ENCODE measurements around the gene EPHA1.
"Not testable (repeated sequence)": the region's sequence is repeated elsewhere in the genome, so short reads cannot be mapped to it uniquely, and the experiment has no call there.

The EPHA1 gene

GRCh38 chr7:143443153-143443552 lies 34.5 kb upstream of the EPHA1 start, which contains the start of gene TAS2R60:
TSS of gene TAS2R60 (plus strand) at chr7:143443453. CDS start at chr7:143443453, 0 bp downstream.
- FAIRE-seq (no peak), DNase-seq (ENCODE audit: insufficient read length, low spot score) (no peak)
- no peak for TF ChIP-seq POLR2A (IDR thresholded peaks at IDR 0.05; ENCODE audit: low read depth, low read length)

- no peak for DNase-seq (ENCODE audit: insufficient read length, low spot score)
- FAIRE-seq: no peak
- TF ChIP-seq POLR2A (IDR thresholded peaks at IDR 0.05; ENCODE audit: low read depth, low read length): no peak
Observed at GRCh38 chr7:143439866-143440265, 31.2 kb upstream of the EPHA1 start.

- TF ChIP-seq POLR2A (IDR thresholded peaks at IDR 0.05; ENCODE audit: low read depth, low read length): no peak
- no peak for FAIRE-seq
- DNase-seq (ENCODE audit: insufficient read length, low spot score): no peak
Observed at GRCh38 chr7:143437578-143437977, 28.9 kb upstream of the EPHA1 start.

- no peak for TF ChIP-seq POLR2A (IDR thresholded peaks at IDR 0.05; ENCODE audit: low read depth, low read length)
- no peak for FAIRE-seq
- no peak for DNase-seq (ENCODE audit: insufficient read length, low spot score)
Observed at GRCh38 chr7:143436325-143436946, 27.8 kb upstream of the EPHA1 start.

GRCh38 chr7:143435266-143435665 lies 26.6 kb upstream of the EPHA1 start:
- no peak for TF ChIP-seq POLR2A (IDR thresholded peaks at IDR 0.05; ENCODE audit: low read depth, low read length)
- DNase-seq (ENCODE audit: insufficient read length, low spot score): no peak
- FAIRE-seq: no peak

GRCh38 chr7:143434660-143435059 lies 26.0 kb upstream of the EPHA1 start:
- DNase-seq (ENCODE audit: insufficient read length, low spot score): no peak
- no peak for FAIRE-seq

GRCh38 chr7:143433759-143434158 lies 25.1 kb upstream of the EPHA1 start:
- FAIRE-seq (no peak), DNase-seq (ENCODE audit: insufficient read length, low spot score) (no peak)
- no peak for TF ChIP-seq POLR2A (IDR thresholded peaks at IDR 0.05; ENCODE audit: low read depth, low read length)

More at GRCh38 chr7:143434660-143435059, 26.0 kb upstream of the EPHA1 start:
- no peak for TF ChIP-seq POLR2A (IDR thresholded peaks at IDR 0.05; ENCODE audit: low read depth, low read length)

GRCh38 chr7:143431109-143431508 lies 22.5 kb upstream of the EPHA1 start:
- no peak for TF ChIP-seq POLR2A (IDR thresholded peaks at IDR 0.05; ENCODE audit: low read depth, low read length)
- no peak for FAIRE-seq
- no peak for DNase-seq (ENCODE audit: insufficient read length, low spot score)

- no peak for FAIRE-seq
- TF ChIP-seq POLR2A (IDR thresholded peaks at IDR 0.05; ENCODE audit: low read depth, low read length): no peak
- no peak for DNase-seq (ENCODE audit: insufficient read length, low spot score)
Observed at GRCh38 chr7:143429770-143430698, 21.4 kb upstream of the EPHA1 start.

- no peak for FAIRE-seq
- DNase-seq (ENCODE audit: insufficient read length, low spot score): no peak
Observed at GRCh38 chr7:143426479-143427142, 18.0 kb upstream of the EPHA1 start.

GRCh38 chr7:143424476-143424875 lies 15.8 kb upstream of the EPHA1 start:
- not testable (repeated sequence) for DNase-seq (ENCODE audit: insufficient read length, low spot score); FAIRE-seq

More at GRCh38 chr7:143426479-143427142, 18.0 kb upstream of the EPHA1 start:
- TF ChIP-seq POLR2A (IDR thresholded peaks at IDR 0.05; ENCODE audit: low read depth, low read length): no peak

- FAIRE-seq (no peak), DNase-seq (ENCODE audit: insufficient read length, low spot score) (no peak)
- TF ChIP-seq POLR2A (IDR thresholded peaks at IDR 0.05; ENCODE audit: low read depth, low read length): no peak
Observed at GRCh38 chr7:143422033-143422432, 13.4 kb upstream of the EPHA1 start.

- DNase-seq (ENCODE audit: insufficient read length, low spot score); FAIRE-seq: not testable (repeated sequence)
Observed at GRCh38 chr7:143420624-143421023, 12.0 kb upstream of the EPHA1 start.

- DNase-seq (ENCODE audit: insufficient read length, low spot score): no peak
- no peak for TF ChIP-seq POLR2A (IDR thresholded peaks at IDR 0.05; ENCODE audit: low read depth, low read length)
- FAIRE-seq: no peak
Observed at GRCh38 chr7:143419880-143420279, 11.2 kb upstream of the EPHA1 start.

All from H54 (cell line).